IMR-90 (cell line): ENCODE results near the gene SDR9C7. TPM values are rescaled to one million over a fixed set of nuclear protein-coding genes. Genes with fewer than 3 reads are reported as not detected.
"Not testable (repeated sequence)": the region's sequence is repeated elsewhere in the genome, so short reads cannot be mapped to it uniquely, and the experiment has no call there.

ENCODE experiments used
- ATAC-seq: fragments of 200-7000 bp; cut with Tn5 transposase; 2 replicates; pipeline ENCODE4 v1.9.1; 2020; ENCODE audit warnings: low read depth, mild to moderate bottlenecking, moderate library complexity
- BruUV-seq: library from RNA; stranded (reverse); fragments of 400-500 nt; replicated peaks from 2 replicates; lab custom pipeline; 2021; lab: Mats Ljungman, UMichigan
- CTCF ChIA-PET: fragments of 300-600 bp; formaldehyde crosslinking; extraction: SDS; loops from one replicate; lab custom pipeline; 2021; ENCODE audit warnings: antibody characterized with exemption; lab: Yijun Ruan, JAX
- POLR2A ChIA-PET: fragments of 300-600 bp; sonication (Branson Sonifier 250); formaldehyde crosslinking; loops from one replicate; lab custom pipeline; 2022; ENCODE audit warnings: antibody characterized with exemption; ENCODE audit not compliant: unreplicated experiment; lab: Charles Lee
- DNase-seq: peaks from one replicate; pipeline ENCODE4 v3.0.0; 2013
- H2AFZ ChIP-seq: replicated peaks from 2 replicates; pipeline ENCODE3; 2013; ENCODE audit warnings: low read length, mild to moderate bottlenecking; ENCODE audit not compliant: poor library complexity
- H2AK5ac ChIP-seq: 2 replicates; pipeline ENCODE4 v1.6.1; 2013; ENCODE audit warnings: low read depth, low read length, inconsistent platforms
- H2AK9ac ChIP-seq: replicated peaks from 2 replicates; pipeline ENCODE3; 2013; ENCODE audit warnings: mild to moderate bottlenecking, low read depth, low read length, moderate library complexity; ENCODE audit not compliant: poor library complexity
- H2BK120ac ChIP-seq: 2 replicates; pipeline ENCODE4 v1.6.1; 2013; ENCODE audit warnings: low read depth, low read length, inconsistent platforms
- H2BK15ac ChIP-seq: 3 replicates; pipeline ENCODE4 v1.6.1; 2013; ENCODE audit warnings: low read depth, low read length, inconsistent platforms
- H2BK20ac ChIP-seq: 2 replicates; pipeline ENCODE4 v1.6.1; 2013; ENCODE audit warnings: low read depth, mild to moderate bottlenecking, inconsistent platforms, low read length, moderate library complexity
- H2BK5ac ChIP-seq: 2 replicates; pipeline ENCODE4 v1.6.1; 2013; ENCODE audit warnings: mild to moderate bottlenecking, low read depth, low read length, inconsistent platforms; ENCODE audit not compliant: poor library complexity, severe bottlenecking
- H3K14ac ChIP-seq: replicated peaks from 2 replicates; pipeline ENCODE4 v1.6.1; 2013; ENCODE audit warnings: low read depth, low read length, inconsistent platforms
- H3K18ac ChIP-seq: 2 replicates; pipeline ENCODE4 v1.6.1; 2013; ENCODE audit warnings: low read depth, low read length, control low read depth
- H3K23ac ChIP-seq: 2 replicates; pipeline ENCODE4 v1.6.1; 2013; ENCODE audit warnings: low read depth, low read length, inconsistent platforms
- H3K27ac ChIP-seq: 2 replicates; pipeline ENCODE4 v1.5.1; 2013; ENCODE audit warnings: mild to moderate bottlenecking, control low read depth, low read length; ENCODE audit not compliant: insufficient read depth
- H3K27me3 ChIP-seq: 2 replicates; pipeline ENCODE4 v1.6.1; 2013; ENCODE audit warnings: low read length; ENCODE audit not compliant: control insufficient read depth, insufficient read depth
- H3K36me3 ChIP-seq: 2 replicates; pipeline ENCODE4 v1.6.1; 2013; ENCODE audit warnings: low read length, mixed read lengths; ENCODE audit not compliant: control insufficient read depth, insufficient read depth
- H3K4ac ChIP-seq: 2 replicates; pipeline ENCODE4 v1.6.1; 2013; ENCODE audit warnings: low read depth, low read length, inconsistent platforms
- H3K4me1 ChIP-seq: 2 replicates; pipeline ENCODE4 v1.6.1; 2013; ENCODE audit warnings: low read length, mixed read lengths; ENCODE audit not compliant: control insufficient read depth, insufficient read depth
- H3K4me2 ChIP-seq: 2 replicates; pipeline ENCODE4 v1.6.1; 2013; ENCODE audit warnings: low read depth, mild to moderate bottlenecking, control low read depth, low read length, moderate library complexity
- H3K4me3 ChIP-seq: 2 replicates; pipeline ENCODE4 v1.5.1; 2013; ENCODE audit warnings: low read depth, mild to moderate bottlenecking, control low read depth, low read length, moderate library complexity; ENCODE audit not compliant: insufficient read depth
- H3K56ac ChIP-seq: 2 replicates; pipeline ENCODE4 v1.6.1; 2013; ENCODE audit warnings: low read length, inconsistent platforms; ENCODE audit not compliant: insufficient read depth; ENCODE audit errors: extremely low read depth
- H3K79me1 ChIP-seq, 2 experiments: 2 replicates each; pipeline ENCODE4 v1.6.1; 2013; ENCODE audit warnings: low read length in 2 of 2, inconsistent platforms in 1 of 2, low read depth in 1 of 2
- H3K9ac ChIP-seq: 2 replicates; pipeline ENCODE4 v1.6.1; 2013; ENCODE audit warnings: low read depth, low read length, control low read depth
- H3K9me1 ChIP-seq: 2 replicates; pipeline ENCODE4 v1.6.1; 2013; ENCODE audit warnings: low read length, inconsistent platforms; ENCODE audit not compliant: insufficient read depth
- H3K9me3 ChIP-seq: 2 replicates; pipeline ENCODE4 v1.6.1; 2013; ENCODE audit warnings: low read length; ENCODE audit not compliant: control insufficient read depth, insufficient read depth
- H4K20me1 ChIP-seq: 2 replicates; pipeline ENCODE4 v1.6.1; 2013; ENCODE audit warnings: low read length, inconsistent platforms; ENCODE audit not compliant: insufficient read depth
- H4K5ac ChIP-seq: 2 replicates; pipeline ENCODE4 v1.6.1; 2013; ENCODE audit warnings: mild to moderate bottlenecking, low read depth, low read length, control low read depth
- H4K8ac ChIP-seq, 2 experiments: 2 replicates each; pipeline ENCODE4 v1.6.1; 2013; ENCODE audit warnings: low read depth in 2 of 2, low read length in 2 of 2, control low read depth in 1 of 2, inconsistent platforms in 1 of 2
- H4K91ac ChIP-seq: 2 replicates; pipeline ENCODE4 v1.6.1; 2013; ENCODE audit warnings: low read depth, low read length, inconsistent platforms; ENCODE audit not compliant: insufficient read depth
- WGBS, 2 experiments: methylation state at CpG; one replicate each; pipeline versions ENCODE4 v1.1.5 to v1.1.7; 2013; ENCODE audit warnings: missing lambda C conversion rate in 2 of 2; ENCODE audit not compliant: insufficient read length in 1 of 2; ENCODE audit errors: extremely low coverage in 2 of 2; 5-methylcytosine and 5-hydroxymethylcytosine counted together
- dilution Hi-C: fragments of 300-500 bp; cut with HindIII; formaldehyde crosslinking; loops from one replicate; pipeline ENCODE4 v1.14.3; 2018; ENCODE audit warnings: low sequenced_read_pairs; ENCODE audit not compliant: unreplicated experiment
- in situ Hi-C: fragments of 300-500 bp; cut with MboI; formaldehyde crosslinking; loops from 3 replicates; pipeline ENCODE4 v1.14.3; 2019; ENCODE audit warnings: low sequenced_read_pairs, inconsistent platforms, mixed read lengths
- intact Hi-C: fragments of 100-400 bp; cut with micrococcal nuclease; formaldehyde crosslinking; loops from 2 replicates; pipeline ENCODE4 v1.10.0; 2022
- polyA plus RNA-seq, 3 experiments: library from polyadenylated mRNA; depleted of rRNA; stranded (reverse); fragments of >200 nt; gene quantifications; 2 replicates each; pipeline ENCODE4 v1.2.3, GENCODE V29; 2012; ENCODE audit warnings: low replicate concordance in 1 of 3
- total RNA-seq: library from RNA; depleted of rRNA; stranded (reverse); fragments of >200 nt; gene quantifications from 2 replicates; pipeline ENCODE4 v1.2.3, GENCODE V29; 2012

The SDR9C7 gene
- total and polyA plus RNA-seq, 2 of the 4 experiments (the other 2 are of a cell fraction): not detected

DNA sequence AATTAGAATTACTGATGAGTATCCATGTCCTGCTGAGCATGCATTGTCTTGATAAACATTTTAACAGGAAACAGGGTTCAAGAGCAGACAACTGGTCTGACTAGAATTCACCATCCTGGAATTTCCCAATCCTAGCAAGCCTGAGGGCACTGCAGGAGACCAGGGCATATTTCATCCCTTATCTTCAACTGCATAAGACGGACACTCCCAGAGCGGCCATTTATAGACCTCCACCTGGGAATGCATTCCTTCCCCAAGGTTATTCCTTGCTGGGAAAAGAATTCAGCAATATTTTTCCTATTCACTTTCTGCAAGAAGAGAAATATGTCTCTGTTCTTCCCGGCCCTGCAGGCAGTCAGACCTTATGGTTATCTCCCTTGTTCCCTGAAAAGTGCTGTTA is 51.8 kb downstream of the SDR9C7 start:
- H4K20me1 ChIP-seq, dilution Hi-C loops: not testable (repeated sequence)

More for the DNA sequence above, 51.8 kb downstream of the SDR9C7 start:
- H3K27ac ChIP-seq, H3K9ac ChIP-seq, H3K4me2 ChIP-seq, H4K8ac ChIP-seq, POLR2A ChIA-PET, H2BK20ac ChIP-seq, H2BK120ac ChIP-seq, H3K18ac ChIP-seq, H3K4ac ChIP-seq, H3K27me3 ChIP-seq, H3K4me3 ChIP-seq, intact Hi-C loops, H2BK15ac ChIP-seq, in situ Hi-C loops, H3K9me3 ChIP-seq, H3K56ac ChIP-seq, H4K91ac ChIP-seq, H3K9me1 ChIP-seq, DNase-seq, H2AK5ac ChIP-seq, H2BK5ac ChIP-seq, H2AFZ ChIP-seq, H3K14ac ChIP-seq, BruUV-seq, H2AK9ac ChIP-seq, H3K36me3 ChIP-seq, CTCF ChIA-PET, H3K4me1 ChIP-seq, H3K79me1 ChIP-seq, H3K23ac ChIP-seq, H4K5ac ChIP-seq, ATAC-seq: not testable (repeated sequence)
- WGBS, 2 experiments: 67% methylated on average over 1 of the region's 3 CpGs; no CpG with 5 or more reads in 1 of the 2 experiments
